Fibroblast of lung (primary cell): ENCODE data around the gene EXOC8. TPM values are rescaled to one million over a fixed set of nuclear protein-coding genes. Genes with fewer than 3 reads are reported as not detected.
"Not testable (repeated sequence)": the region's sequence is repeated elsewhere in the genome, so short reads cannot be mapped to it uniquely, and the experiment has no call there.

ENCODE experiments used
- DNase-seq, 2 donors: peaks; one replicate each; pipeline versions ENCODE4 v3.0.0 to v3.0.0-alpha.2; 2010; ENCODE audit warnings: low read depth in 2 of 2
- H2AFZ ChIP-seq: 2 replicates; pipeline ENCODE4 v1.5.1; 2012; ENCODE audit warnings: low read length, control low read depth, inconsistent platforms
- H3K27ac ChIP-seq: 2 replicates; pipeline ENCODE4 v1.5.1; 2011; ENCODE audit warnings: low read length, control low read depth; ENCODE audit not compliant: insufficient read depth
- H3K27me3 ChIP-seq: 2 replicates; pipeline ENCODE4 v1.5.1; 2011; ENCODE audit warnings: mild to moderate bottlenecking, low read length; ENCODE audit not compliant: control insufficient read depth, insufficient read depth
- H3K36me3 ChIP-seq: 2 replicates; pipeline ENCODE4 v1.5.1; 2011; ENCODE audit warnings: low read length; ENCODE audit not compliant: control insufficient read depth, insufficient read depth
- H3K4me1 ChIP-seq: 2 replicates; pipeline ENCODE4 v1.5.1; 2011; ENCODE audit warnings: low read length; ENCODE audit not compliant: control insufficient read depth, insufficient read depth; ENCODE audit errors: extremely low read depth
- H3K4me2 ChIP-seq: 2 replicates; pipeline ENCODE4 v1.5.1; 2011; ENCODE audit warnings: low read length, control low read depth; ENCODE audit not compliant: insufficient read depth; ENCODE audit errors: extremely low read depth
- H3K4me3 ChIP-seq, 4 experiments: fragments of 200-600 bp in 1 of 4; sonication (generic) in 1 of 4; replicated peaks in 1 of 4; 2 replicates each; pipeline ENCODE4 v1.5.1; 2011 to 2016; ENCODE audit warnings: low read length in 4 of 4, low read depth in 3 of 4, mild to moderate bottlenecking in 3 of 4, control low read depth in 2 of 4, inconsistent platforms in 1 of 4, mixed read lengths in 1 of 4; ENCODE audit not compliant: insufficient read depth in 1 of 4; ENCODE audit errors: control extremely low read depth in 1 of 4
- H3K79me2 ChIP-seq: 2 replicates; pipeline ENCODE4 v1.5.1; 2012; ENCODE audit warnings: mild to moderate bottlenecking, low read length, inconsistent platforms; ENCODE audit not compliant: control insufficient read depth, insufficient read depth
- H3K9ac ChIP-seq: 2 replicates; pipeline ENCODE4 v1.5.1; 2011; ENCODE audit warnings: mild to moderate bottlenecking, low read length, control low read depth; ENCODE audit not compliant: insufficient read depth
- H3K9me3 ChIP-seq: 2 replicates; pipeline ENCODE4 v1.5.1; 2012; ENCODE audit warnings: low read depth, low read length; ENCODE audit not compliant: control insufficient read depth, insufficient read depth
- H4K20me1 ChIP-seq: 2 replicates; pipeline ENCODE4 v1.5.1; 2011; ENCODE audit warnings: low read length; ENCODE audit not compliant: control insufficient read depth, insufficient read depth; ENCODE audit errors: extremely low read depth
- EZH2 ChIP-seq: IDR thresholded peaks from 2 replicates; pipeline ENCODE4 v1.5.1; 2012; ENCODE audit warnings: low read length, control low read depth, mild to moderate bottlenecking; ENCODE audit errors: missing control alignments
- polyA plus RNA-seq, 2 donors: library from polyadenylated mRNA; depleted of rRNA in 1 of 2; stranded (reverse) in 1 of 2; unstranded in 1 of 2; fragments of >200 nt; gene quantifications; 2 replicates each; pipeline ENCODE4 v1.2.1, GENCODE V29; 2011 to 2012; ENCODE audit warnings: missing spikeins in 1 of 2
- total RNA-seq: library from RNA; depleted of rRNA; stranded (reverse); fragments of >200 nt; gene quantifications from 2 replicates; pipeline ENCODE4 v1.2.1, GENCODE V29; 2014
- TF ChIP-seq, protein P1 (sequence below), 2 donors: IDR thresholded peaks in 1 of 2; conservative IDR thresholded peaks in 1 of 2; 1 replicate in 1 of 2; 2 replicates in 1 of 2; pipeline ENCODE4 v1.5.1; 2011 to 2012; ENCODE audit warnings: low read length in 2 of 2, control low read depth in 1 of 2, inconsistent platforms in 1 of 2, low read depth in 1 of 2, mild to moderate bottlenecking in 1 of 2

Gene EXOC8
- total and polyA plus RNA-seq, 2 donors (not counting 1 experiment from before 2014, with no cell fraction given), result 5.8 to 17.0 TPM

DNA sequence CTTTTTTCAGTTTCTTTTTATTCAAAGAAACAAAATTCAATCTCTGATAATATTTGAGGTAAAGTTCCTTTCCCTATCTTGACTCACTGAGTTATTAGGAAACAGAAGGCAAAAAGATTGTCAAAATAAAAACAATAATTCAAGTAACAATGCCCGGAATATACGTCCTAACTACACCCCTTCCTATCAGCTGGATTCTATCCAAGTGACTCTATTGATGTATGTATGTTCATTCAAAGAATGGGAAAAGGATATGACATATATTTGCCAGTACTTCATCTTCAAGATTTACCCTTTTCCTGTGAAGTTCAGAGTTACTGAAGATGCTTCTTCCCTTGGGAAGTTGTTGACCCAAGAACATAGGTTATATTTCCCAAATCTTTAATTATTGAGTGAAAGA lies 14.2 kb upstream of the EXOC8 start:
- Histone ChIP-seq H3K79me2 (no peaks in the 10 kb centered on the region), H3K4me3 (no peak overlapping the region), H4K20me1 (no peaks in the 10 kb centered on the region), H3K9ac (no peak overlapping the region), H3K4me2 (no peak overlapping the region), H2AFZ (no peak overlapping the region), H3K4me1 (peaks cover 2% of the 10 kb centered on the region), H3K36me3 (peaks cover 2% of the 10 kb centered on the region), H3K9me3 (no peaks in the 10 kb centered on the region), H3K27me3 (no peaks in the 10 kb centered on the region), H3K27ac (no peak overlapping the region)
- TF ChIP-seq, protein P1, sequence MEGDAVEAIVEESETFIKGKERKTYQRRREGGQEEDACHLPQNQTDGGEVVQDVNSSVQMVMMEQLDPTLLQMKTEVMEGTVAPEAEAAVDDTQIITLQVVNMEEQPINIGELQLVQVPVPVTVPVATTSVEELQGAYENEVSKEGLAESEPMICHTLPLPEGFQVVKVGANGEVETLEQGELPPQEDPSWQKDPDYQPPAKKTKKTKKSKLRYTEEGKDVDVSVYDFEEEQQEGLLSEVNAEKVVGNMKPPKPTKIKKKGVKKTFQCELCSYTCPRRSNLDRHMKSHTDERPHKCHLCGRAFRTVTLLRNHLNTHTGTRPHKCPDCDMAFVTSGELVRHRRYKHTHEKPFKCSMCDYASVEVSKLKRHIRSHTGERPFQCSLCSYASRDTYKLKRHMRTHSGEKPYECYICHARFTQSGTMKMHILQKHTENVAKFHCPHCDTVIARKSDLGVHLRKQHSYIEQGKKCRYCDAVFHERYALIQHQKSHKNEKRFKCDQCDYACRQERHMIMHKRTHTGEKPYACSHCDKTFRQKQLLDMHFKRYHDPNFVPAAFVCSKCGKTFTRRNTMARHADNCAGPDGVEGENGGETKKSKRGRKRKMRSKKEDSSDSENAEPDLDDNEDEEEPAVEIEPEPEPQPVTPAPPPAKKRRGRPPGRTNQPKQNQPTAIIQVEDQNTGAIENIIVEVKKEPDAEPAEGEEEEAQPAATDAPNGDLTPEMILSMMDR (conservative IDR thresholded peaks at IDR 0.05 in 1 of 2, IDR thresholded peaks at IDR 0.05 in 1 of 2; ENCODE audit: low read depth in 1 of 2, low read length in 2 of 2), result no peak
- no peak for TF ChIP-seq EZH2
- DNase-seq, result no peak

DNA sequence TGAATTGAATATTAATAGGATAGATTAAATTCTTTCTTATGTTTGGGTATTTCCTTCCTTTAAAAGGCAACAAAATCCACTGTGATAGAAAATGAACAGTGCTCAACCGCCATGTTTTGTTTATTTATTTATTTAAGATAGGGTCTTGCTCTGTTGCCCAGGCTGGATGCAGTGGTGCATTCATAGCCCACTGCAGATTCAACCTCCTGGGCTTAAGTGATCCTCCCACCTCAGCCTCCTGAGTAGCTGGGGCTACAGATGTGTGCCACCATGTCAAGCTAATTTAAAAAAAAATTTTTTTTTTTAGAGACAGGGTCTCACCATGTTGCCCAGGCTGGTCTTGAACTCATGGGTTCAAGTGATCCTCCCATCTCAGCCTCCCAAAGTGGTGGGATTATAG lies 11.2 kb upstream of the EXOC8 start:
- not testable (repeated sequence) for H4K20me1 ChIP-seq, H3K27me3 ChIP-seq, H3K4me1 ChIP-seq, H2AFZ ChIP-seq, H3K9me3 ChIP-seq, H3K36me3 ChIP-seq, DNase-seq, H3K79me2 ChIP-seq, H3K9ac ChIP-seq, H3K27ac ChIP-seq, H3K4me2 ChIP-seq, H3K4me3 ChIP-seq

DNA sequence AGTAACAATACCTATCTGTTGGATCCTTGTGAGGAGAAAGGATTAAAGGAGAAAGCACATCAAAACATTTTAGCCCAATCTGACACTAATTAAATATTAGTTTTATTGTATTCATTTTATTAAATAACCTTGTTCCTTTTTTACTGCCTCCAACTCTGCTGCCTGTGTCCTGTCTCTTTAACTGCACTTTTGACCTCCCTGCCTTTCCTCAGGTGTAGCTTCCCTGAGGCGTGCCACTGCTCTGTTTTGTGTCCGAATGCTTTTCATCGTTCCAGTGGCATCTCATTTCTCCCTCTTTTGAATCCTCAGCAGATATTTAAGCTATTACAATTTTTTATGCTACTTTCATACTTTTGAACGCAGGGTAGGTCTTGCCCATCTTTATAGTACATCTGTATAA lies 10.8 kb upstream of the EXOC8 start:
- Histone ChIP-seq H3K4me3 (no peak overlapping the region), H3K36me3 (peaks cover 2% of the 10 kb centered on the region)
- no peak for DNase-seq

More for the DNA sequence above, 10.8 kb upstream of the EXOC8 start:
- no peak for TF ChIP-seq EZH2
- TF ChIP-seq, protein P1 (conservative IDR thresholded peaks at IDR 0.05 in 1 of 2, IDR thresholded peaks at IDR 0.05 in 1 of 2; ENCODE audit: low read depth in 1 of 2, low read length in 2 of 2), result no peak
- no peaks in the 10 kb centered on the region for H3K9me3 ChIP-seq
- H3K27ac ChIP-seq, result no peak overlapping the region
- H3K79me2 ChIP-seq, result no peaks in the 10 kb centered on the region
- no peak overlapping the region for H2AFZ ChIP-seq
- no peak overlapping the region for H3K4me2 ChIP-seq
- H3K27me3 ChIP-seq, result no peaks in the 10 kb centered on the region
- H3K4me1 ChIP-seq, result no peaks in the 10 kb centered on the region
- H3K9ac ChIP-seq, result no peak overlapping the region
- H4K20me1 ChIP-seq, result no peaks in the 10 kb centered on the region
